Left lobe of liver (tissue), 2 donors: ENCODE results near the gene TMEM236. TPM values are rescaled to one million over a fixed set of nuclear protein-coding genes. Genes with fewer than 3 reads are reported as not detected.
A peak's percentile ranks its signal among the peaks of the same experiment; 100 is the strongest.

Source experiments
- ATAC-seq: fragments of 200-7000 bp; cut with Tn5 transposase; one replicate; pipeline ENCODE4 v1.9.1; 2020; ENCODE audit warnings: mild to moderate bottlenecking, moderate library complexity
- DNase-seq: peaks from one replicate; pipeline ENCODE4 v3.0.0-alpha.2; 2020; ENCODE audit warnings: low spot score
- total RNA-seq: library from RNA; stranded (reverse); gene quantifications from one replicate; pipeline ENCODE4 v1.2.1, GENCODE V29; 2021
- donor health status: DM: no; HTN: no; CAD: no; lungs with moderate emphysema.
- donor health status: DM: no; HTN: yes; CAD: no.

TMEM236 gene
- total RNA-seq, 1 donor from 2014 or later, result 0.15 TPM

GRCh38 chr10:17784688-17785087 is 32.7 kb downstream of the TMEM236 start:
- DNase-seq (no peak), ATAC-seq (no peak)

- ATAC-seq (peak; percentile 43), DNase-seq (no peak)
Observed at GRCh38 chr10:17785276-17785930, 33.4 kb downstream of the TMEM236 start.

GRCh38 chr10:17787087-17787961 is 35.3 kb downstream of the TMEM236 start:
- ATAC-seq (no peak), DNase-seq (no peak)

GRCh38 chr10:17788646-17789045 is 36.6 kb downstream of the TMEM236 start:
- DNase-seq (no peak), ATAC-seq (no peak)

- DNase-seq, result no peak
- ATAC-seq, result no peak
Observed at GRCh38 chr10:17789396-17789795, 37.4 kb downstream of the TMEM236 start.

- no peak for DNase-seq
- ATAC-seq, result no peak
Observed at GRCh38 chr10:17790651-17791050, 38.6 kb downstream of the TMEM236 start.

GRCh38 chr10:17792991-17793390 is 41.0 kb downstream of the TMEM236 start:
- DNase-seq (no peak), ATAC-seq (no peak)

GRCh38 chr10:17793823-17794644 is 42.0 kb downstream of the TMEM236 start:
- DNase-seq (no peak), ATAC-seq (peak; percentile 46)

GRCh38 chr10:17795083-17795482 is 43.1 kb downstream of the TMEM236 start:
- DNase-seq, result no peak
- ATAC-seq, result no peak

- DNase-seq, result no peak
- ATAC-seq, result no peak
Observed at GRCh38 chr10:17795813-17796594, 44.0 kb downstream of the TMEM236 start.

GRCh38 chr10:17801507-17801906 is 49.5 kb downstream of the TMEM236 start:
- ATAC-seq (no peak), DNase-seq (no peak)

GRCh38 chr10:17802350-17802749 is 50.3 kb downstream of the TMEM236 start:
- DNase-seq (no peak), ATAC-seq (no peak)

- DNase-seq (no peak), ATAC-seq (no peak)
Observed at GRCh38 chr10:17802976-17803375, 51.0 kb downstream of the TMEM236 start.

GRCh38 chr10:17805330-17805729 is 53.3 kb downstream of the TMEM236 start:
- DNase-seq (no peak), ATAC-seq (no peak)

GRCh38 chr10:17805921-17806577 is 54.0 kb downstream of the TMEM236 start:
- DNase-seq (no peak), ATAC-seq (peak; percentile 21)

- DNase-seq (no peak), ATAC-seq (peak; percentile 67)
Observed at GRCh38 chr10:17808971-17809841, 57.2 kb downstream of the TMEM236 start, which contains the start of gene MRC1. Gene MRC1, plus strand, starts transcription at chr10:17809348. Its CDS starts 118 bp downstream, at chr10:17809466.

- no peak for ATAC-seq
- DNase-seq, result no peak
Observed at GRCh38 chr10:17811146-17811865, 59.3 kb downstream of the TMEM236 start.

- no peak for ATAC-seq
Observed at GRCh38 chr10:17814973-17815372, 63.0 kb downstream of the TMEM236 start.

More at GRCh38 chr10:17814973-17815372, 63.0 kb downstream of the TMEM236 start:
- DNase-seq, result no peak
